GM08714 (cell line): Measurements from ENCODE around the gene ZNF594.
"Not testable (repeated sequence)": the region's sequence is repeated elsewhere in the genome, so short reads cannot be mapped to it uniquely, and the experiment has no call there.

ENCODE experiments used
- H3K4me3 ChIP-seq: fragments of 200-500 bp; sonication (Bioruptor generic); 2 replicates; pipeline ENCODE4 v1.5.1; 2014; ENCODE audit warnings: mild to moderate bottlenecking, low read length, inconsistent platforms
- ZNF274 ChIP-seq: IDR thresholded peaks from 2 replicates; pipeline ENCODE4 v1.6.1; 2012; ENCODE audit warnings: mild to moderate bottlenecking, low read depth, low read length

ZNF594 gene

DNA sequence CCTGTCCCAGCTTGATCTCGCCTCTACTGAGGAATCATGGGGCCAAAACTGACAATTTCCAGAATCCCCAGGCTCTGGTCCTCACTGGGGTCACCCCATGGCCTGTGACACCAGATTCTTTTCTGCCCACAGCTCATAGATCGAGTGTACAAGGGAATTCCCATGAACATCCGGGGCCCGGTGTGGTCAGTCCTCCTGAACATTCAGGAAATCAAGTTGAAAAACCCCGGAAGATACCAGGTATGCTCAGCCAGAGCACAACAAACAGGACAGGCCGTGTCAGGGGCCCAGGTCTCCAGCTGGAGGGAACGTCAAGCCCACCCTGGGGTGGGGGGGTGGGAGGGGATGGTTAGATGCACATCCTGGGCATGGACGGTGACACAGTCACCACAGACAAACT is 58.4 kb downstream of the ZNF594 start:
- TF ChIP-seq ZNF274 = no peak
- no peak overlapping the region for H3K4me3 ChIP-seq

DNA sequence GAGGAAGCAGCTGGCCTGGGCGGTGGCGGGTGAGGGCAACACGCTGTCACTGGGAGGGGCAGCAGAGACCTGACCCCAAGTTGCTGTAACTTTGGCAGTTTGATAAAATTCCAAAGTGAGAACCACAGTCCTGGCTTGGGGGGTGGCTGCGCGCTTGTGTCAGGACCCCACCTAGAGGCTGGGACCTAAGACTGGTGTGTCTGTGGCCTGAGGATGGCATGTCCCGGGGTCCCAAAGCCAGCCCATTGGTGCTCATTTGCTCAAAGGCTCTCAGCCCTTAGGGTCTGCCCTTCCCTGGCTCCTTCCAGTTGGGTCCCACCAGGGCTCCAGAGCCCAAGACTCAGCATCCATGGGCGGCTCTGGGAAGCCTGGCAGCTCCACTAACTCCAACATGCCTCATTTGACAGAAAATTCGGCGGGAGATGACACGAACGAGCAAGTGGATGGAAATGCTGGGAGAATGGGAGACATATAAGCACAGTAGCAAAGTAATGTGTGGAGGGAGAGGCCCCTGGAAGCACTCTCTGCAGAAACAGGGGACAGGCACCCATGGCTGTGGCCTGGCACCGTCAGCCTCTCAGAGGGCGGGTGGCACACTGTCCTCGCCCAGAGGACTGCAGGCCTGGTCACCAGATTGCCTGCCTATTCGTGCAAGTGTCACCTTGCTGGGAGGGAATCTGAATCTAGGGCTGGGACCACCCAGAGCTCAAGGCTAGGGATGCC is 59.0 kb downstream of the ZNF594 start:
- not testable (repeated sequence) for H3K4me3 ChIP-seq

DNA sequence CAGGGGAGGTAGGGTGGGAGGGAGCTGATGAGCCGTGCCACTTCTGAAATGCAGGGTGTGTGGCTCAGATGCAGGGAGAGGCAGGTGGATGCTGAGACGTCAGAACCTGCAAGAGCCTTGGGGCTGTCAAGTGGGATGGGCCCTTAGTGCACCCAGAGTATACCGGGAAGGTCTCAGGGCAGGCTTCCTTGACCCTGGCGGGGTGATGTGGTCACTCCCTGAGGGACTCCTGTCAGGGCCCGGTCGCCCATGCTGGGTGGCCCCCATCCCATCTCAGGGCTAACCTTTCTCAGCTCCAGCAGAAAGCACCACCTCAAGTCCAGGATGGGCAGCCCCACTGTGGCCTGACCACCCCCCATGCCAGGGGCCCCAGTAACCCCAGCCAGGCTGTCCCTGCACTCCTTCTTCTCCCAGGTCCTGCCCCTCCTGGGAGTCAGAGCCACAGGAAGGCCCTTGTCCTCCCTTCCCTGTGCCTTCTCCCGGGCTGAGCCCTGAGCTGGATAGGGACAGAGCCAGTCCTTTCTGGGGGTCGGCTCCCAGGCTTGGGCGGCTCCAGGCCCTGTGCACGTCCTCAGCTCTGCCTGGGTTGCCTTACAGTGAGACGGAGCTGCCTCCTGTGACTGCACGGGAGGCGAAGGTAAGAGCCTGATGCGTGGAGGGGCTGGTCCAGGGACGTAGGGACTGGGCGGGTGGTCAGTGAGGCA is 59.7 kb downstream of the ZNF594 start:
- not testable (repeated sequence) for H3K4me3 ChIP-seq

DNA sequence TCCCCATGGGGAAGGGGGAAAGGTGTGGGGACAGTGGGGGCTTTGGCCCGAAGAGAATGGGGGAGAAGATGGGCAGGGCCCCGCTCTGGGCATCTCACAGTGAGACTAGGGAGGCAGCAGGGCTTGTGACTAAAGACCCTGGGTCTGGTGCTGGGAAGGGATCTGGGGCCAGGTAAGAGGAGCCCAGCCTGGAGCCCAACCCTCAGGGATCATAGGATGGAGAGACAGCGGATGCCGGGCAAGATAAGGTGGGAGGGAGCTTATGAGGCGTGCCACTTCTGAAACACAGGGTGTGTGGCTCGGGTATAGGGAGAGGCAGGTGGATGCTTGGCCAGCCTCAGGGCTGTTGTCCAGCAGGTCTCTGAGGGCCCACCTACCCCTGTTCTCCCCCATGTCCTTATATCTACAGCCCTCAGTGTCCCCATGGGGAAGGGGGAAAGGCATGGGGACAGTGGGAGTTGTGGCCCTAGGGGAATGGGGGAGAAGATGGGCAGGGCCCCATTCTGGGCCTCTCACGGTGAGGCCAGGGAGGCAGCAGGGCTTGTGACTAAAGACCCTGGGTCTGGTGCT is 60.4 kb downstream of the ZNF594 start:
- no peak overlapping the region for H3K4me3 ChIP-seq
- TF ChIP-seq ZNF274 = no peak

DNA sequence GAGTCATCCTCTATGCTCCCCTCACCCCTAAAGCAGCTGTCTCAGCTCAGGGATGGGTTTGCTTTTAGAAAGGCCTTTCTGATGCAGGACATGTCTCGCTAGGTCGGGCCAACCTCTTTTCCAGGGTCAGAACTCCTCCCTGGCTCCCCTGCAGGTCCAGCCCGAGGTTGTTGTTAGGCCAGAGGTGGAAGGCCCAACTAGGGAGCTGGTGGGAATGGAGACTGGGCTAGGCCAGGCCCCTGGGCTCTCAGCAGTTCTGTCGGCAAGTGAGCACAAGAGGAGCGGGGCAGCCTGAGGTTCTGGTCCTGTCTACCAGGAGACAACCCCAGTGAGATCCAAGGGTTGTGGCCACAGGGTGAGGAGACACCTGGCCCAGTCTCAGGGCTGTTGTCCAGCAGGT is 61.0 kb downstream of the ZNF594 start:
- H3K4me3 ChIP-seq = not testable (repeated sequence)

DNA sequence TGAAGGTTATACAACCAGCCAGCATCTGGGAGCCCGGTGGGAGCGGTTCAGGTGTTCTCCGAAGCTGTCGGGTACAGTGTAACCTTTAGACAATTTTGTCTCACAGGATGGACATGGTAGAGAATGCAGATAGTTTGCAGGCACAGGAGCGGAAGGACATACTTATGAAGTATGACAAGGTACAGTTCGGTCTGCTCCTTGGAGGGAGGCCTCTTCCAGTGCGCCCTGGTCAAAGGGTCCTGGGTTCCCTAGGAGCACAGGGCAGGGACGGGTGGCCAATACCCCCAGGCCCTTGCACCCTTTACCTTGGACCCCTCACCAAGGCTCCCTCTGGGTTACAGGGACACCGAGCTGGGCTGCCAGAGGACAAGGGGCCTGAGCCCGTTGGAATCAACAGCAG is 61.4 kb downstream of the ZNF594 start:
- not testable (repeated sequence) for H3K4me3 ChIP-seq

DNA sequence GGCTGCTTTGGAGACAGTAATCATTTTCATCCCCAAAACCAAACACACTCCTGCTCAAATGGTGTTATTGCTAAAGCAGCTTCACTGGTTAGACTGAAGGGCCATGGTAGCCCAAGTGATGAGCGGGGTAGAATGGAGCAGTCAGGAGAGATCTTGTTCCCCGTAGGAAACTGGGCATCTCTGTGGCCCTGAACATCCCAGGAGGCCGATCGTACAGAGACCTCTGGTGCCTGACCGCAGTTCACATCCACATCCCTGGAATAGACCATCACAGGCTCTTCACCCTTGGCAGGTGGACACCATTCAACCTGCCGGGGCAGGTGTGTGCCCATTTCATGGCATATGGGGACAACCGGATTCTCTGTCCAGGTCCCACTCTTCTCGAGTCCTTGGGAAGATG is 61.9 kb downstream of the ZNF594 start:
- not testable (repeated sequence) for H3K4me3 ChIP-seq
